Measurements from ENCODE around the gene CRMP1.

DNA sequence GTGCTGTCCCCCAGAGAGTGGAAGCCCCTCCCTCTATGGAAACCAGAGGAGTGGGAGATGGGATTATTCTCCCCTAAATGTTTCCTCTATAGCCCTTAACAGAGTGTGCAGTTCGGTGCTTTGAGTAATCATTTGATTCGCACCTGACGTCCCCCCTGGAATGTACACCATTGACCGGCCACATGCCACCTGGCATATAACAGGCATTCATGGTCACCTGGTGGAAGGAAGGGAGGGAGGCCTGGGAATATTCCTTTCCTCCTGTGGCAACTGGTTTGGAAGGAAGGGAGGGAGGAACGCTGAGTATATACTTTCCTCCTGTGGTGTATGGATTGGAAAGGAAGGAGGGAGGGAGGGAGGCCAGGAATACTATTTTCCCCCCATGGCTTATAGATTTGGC lies 77.2 kb downstream of the CRMP1 start:
- TF ChIP-seq, protein P1, sequence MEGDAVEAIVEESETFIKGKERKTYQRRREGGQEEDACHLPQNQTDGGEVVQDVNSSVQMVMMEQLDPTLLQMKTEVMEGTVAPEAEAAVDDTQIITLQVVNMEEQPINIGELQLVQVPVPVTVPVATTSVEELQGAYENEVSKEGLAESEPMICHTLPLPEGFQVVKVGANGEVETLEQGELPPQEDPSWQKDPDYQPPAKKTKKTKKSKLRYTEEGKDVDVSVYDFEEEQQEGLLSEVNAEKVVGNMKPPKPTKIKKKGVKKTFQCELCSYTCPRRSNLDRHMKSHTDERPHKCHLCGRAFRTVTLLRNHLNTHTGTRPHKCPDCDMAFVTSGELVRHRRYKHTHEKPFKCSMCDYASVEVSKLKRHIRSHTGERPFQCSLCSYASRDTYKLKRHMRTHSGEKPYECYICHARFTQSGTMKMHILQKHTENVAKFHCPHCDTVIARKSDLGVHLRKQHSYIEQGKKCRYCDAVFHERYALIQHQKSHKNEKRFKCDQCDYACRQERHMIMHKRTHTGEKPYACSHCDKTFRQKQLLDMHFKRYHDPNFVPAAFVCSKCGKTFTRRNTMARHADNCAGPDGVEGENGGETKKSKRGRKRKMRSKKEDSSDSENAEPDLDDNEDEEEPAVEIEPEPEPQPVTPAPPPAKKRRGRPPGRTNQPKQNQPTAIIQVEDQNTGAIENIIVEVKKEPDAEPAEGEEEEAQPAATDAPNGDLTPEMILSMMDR (IDR thresholded peaks at IDR 0.05): no peak
- no peak for TF ChIP-seq POLR2AphosphoS5 (IDR thresholded peaks at IDR 0.05)
